ENCODE results near the gene LMOD1. TPM values are rescaled to one million over a fixed set of nuclear protein-coding genes. Genes with fewer than 3 reads are reported as not detected.

LMOD1 gene
- total RNA-seq, 1 donor from 2014 or later = not detected

GRCh38 chr1:201894343-201895119, 51.8 kb downstream of the LMOD1 start:
- intact Hi-C loops (cut with micrococcal nuclease) = no loop called here

DNA sequence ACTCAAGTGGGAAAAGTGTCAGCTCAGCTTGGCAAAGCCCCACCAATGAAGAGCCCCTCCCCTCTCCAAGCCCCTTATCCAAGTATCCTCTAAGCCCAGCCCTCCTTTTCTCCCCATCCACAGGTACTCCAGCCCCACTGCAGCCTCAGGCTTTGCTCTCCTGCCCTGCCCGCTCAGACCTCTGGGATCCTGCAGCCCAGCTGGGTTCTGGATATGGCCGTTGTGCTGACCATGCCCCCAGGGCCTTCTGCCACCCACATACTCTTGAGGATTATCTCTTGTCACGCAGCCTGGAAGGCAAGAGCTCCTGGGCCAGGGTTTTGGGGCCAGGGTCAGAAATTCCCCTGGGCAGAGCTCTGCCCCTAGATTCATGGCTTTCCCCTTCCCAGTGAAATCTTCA, 52.9 kb downstream of the LMOD1 start:
- intact Hi-C loops (cut with micrococcal nuclease) = no loop called here

- intact Hi-C loops (cut with micrococcal nuclease) = no loop called here
Observed at GRCh38 chr1:201892211-201892610, 54.1 kb downstream of the LMOD1 start.

GRCh38 chr1:201891451-201892045, 54.8 kb downstream of the LMOD1 start:
- intact Hi-C loops (cut with micrococcal nuclease) = no loop called here

GRCh38 chr1:201890806-201891450, 55.4 kb downstream of the LMOD1 start:
- intact Hi-C loops (cut with micrococcal nuclease) = no loop called here

GRCh38 chr1:201890223-201890622, 56.1 kb downstream of the LMOD1 start:
- intact Hi-C loops (cut with micrococcal nuclease) = no loop called here

DNA sequence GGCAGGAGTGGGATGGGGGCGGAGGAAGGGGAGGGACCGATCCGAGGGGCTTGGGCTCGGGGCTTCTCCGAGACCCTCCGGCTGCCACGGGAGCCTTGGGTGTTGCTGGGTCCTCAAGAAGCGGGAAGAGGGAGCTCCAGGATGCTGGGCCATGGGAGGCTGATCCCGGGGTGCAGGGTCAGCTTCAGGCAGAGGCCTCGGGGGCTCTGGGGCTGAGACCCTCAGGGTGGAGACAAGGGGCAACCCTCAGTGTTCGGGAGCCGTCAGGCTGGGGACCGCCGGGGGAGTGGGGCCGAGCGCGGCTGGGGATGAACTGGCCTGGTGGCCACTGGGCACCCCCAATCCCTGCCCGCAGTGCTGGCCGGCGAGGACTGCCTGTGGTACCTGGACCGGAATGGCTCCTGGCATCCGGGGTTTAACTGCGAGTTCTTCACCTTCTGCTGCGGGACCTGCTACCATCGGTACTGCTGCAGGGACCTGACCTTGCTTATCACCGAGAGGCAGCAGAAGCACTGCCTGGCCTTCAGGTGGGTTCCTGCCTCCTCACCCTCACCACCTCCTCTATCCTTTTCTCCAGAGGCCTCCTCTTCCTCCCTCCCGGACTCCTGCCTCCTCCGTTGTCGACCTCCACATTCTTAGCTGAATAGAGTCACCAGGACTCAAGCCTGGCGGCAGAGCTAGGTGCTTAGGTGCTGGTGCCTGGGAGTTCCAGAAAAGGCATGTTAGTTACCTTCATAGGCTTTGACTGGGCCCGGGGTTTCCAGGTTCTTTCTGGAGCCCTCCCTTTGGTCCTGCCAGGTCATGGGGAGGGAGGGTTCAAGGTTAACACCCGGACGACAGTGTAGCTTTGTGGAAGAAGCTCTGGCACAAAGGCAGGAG, 57.0 kb downstream of the LMOD1 start:
- intact Hi-C loops (cut with micrococcal nuclease) = no loop called here

GRCh38 chr1:201888282-201889089, 57.9 kb downstream of the LMOD1 start, which contains the start of gene SHISA4:
Gene SHISA4, plus strand, starts transcription at chr1:201888898. Its CDS starts 97 bp downstream, at chr1:201888995.
- intact Hi-C loops (cut with micrococcal nuclease) = no loop called here

GRCh38 chr1:201887116-201887866, 59.1 kb downstream of the LMOD1 start:
- intact Hi-C loops (cut with micrococcal nuclease) = no loop called here

DNA sequence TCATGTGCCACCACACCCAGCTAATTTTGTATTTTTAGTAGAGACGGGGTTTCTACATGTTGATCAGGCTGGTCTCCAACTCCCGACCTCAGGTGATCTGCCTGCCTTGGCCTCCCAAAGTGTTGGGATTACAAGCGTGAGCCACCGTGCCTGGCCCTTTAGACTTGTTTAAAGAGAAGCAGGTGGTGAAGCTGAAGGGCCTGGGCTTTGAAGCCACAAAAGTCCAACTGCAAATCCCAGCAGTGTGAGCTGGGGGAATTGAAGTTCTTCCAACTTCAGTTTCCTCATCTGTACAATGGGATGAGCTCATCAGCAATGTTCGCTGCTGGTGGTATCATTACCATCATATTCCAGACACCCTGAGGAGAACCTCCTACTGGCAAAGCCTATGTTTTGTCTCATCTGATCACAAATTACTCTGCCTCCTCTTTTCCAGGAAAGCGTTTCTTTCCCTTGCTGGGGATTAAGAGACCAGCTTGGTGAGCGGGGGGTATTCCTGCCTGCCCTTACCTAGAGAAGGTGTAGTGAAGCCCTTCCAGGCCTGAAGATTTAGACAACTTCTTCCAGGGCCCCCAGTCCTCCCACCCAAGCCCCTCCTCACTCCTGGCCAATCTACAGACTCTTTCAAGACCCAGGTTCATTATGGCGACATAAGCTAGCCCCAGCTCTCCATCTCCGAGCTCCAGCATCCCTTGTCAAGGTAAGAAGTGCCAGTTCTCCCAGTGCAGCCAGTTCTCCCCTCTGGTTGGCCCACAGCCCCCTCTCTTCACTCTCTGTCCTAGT, 60.1 kb downstream of the LMOD1 start:
- intact Hi-C loops (cut with micrococcal nuclease) = no loop called here

- intact Hi-C loops (cut with micrococcal nuclease) = no loop called here
Observed at GRCh38 chr1:201885531-201886075, 60.7 kb downstream of the LMOD1 start.

- intact Hi-C loops (cut with micrococcal nuclease) = no loop called here
Observed at GRCh38 chr1:201884425-201884824, 61.9 kb downstream of the LMOD1 start.

- intact Hi-C loops (cut with micrococcal nuclease) = no loop called here
Observed at GRCh38 chr1:201883786-201884185, 62.6 kb downstream of the LMOD1 start.

GRCh38 chr1:201883266-201883665, 63.1 kb downstream of the LMOD1 start:
- intact Hi-C loops (cut with micrococcal nuclease) = no loop called here

DNA sequence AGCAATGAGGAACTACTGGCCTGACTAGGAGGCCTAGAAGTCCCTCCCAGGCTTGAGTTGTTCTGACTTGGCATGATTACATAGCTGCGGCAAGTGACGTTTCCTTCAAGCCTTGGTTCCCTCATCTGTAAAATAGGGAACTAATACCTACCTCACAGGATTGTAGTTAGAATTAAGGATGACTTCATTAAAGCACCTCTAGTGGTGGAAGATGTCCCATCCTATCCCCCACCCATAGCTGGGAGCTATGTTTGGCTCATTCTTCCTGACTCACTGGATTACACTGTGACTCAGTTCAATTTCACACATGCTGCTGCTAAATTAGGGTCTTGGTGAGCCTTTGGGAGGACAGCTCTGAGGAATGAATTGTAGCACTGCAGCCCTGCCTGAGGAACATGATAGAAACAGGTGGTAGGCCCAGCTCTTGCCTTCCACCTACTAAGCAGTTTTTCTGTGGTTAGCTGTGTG, 63.6 kb downstream of the LMOD1 start:
- intact Hi-C loops (cut with micrococcal nuclease) = no loop called here

DNA sequence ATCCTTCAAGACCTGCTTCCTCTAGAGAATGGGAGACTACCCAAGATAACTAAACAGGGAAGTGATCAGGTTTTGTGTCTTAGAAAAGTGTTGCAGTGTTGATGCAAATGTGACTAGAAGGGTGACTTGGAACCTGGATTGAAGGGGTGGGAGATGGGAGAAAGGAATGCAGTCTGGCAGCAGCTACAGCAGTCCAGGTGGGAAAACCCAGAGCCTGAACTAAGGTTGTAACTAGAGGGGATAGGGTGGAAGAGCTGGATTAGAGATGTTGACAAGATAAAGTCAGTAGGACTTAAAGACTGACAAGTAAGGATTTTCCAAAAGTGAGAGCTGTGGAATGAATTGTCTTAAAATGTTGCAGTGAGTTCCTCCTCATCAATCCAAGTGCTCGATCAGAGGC, 64.7 kb downstream of the LMOD1 start:
- intact Hi-C loops (cut with micrococcal nuclease) = no loop called here

DNA sequence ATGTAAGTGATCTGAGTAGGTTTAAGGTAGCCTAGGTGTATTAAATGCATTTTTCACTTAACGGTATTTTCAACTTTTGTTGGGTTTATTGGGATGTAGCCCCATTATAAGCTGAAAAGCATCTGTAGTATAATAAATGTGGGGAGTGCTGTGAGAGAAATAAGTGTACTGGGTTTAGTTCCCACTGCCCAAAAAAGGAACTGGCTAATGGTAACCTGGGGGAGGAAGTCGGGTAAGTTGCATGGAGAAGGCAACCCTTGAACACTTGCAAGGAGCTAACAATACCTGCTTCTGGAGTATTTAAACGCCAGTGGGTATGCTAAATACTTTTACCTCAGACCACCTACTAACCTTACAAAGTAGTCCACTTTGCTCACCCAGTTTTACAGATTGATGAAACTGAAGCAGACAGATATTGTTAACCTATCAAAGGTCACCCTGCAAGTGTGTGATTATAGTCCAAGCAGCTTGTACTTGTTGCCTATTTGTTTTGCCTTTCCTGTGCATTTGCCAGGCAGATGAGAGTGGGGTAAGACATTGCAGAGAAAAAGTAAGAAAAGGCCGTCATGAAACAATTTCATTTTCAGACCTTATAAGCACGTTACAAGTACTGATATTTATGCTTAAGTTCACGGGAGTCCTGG, 65.3 kb downstream of the LMOD1 start:
- intact Hi-C loops (cut with micrococcal nuclease) = no loop called here

GRCh38 chr1:201877877-201878401, 68.4 kb downstream of the LMOD1 start:
- intact Hi-C loops (cut with micrococcal nuclease) = loop anchor here (1.0 to 5.0 kb wide), 2 partner anchors 51 to 94 kb away; partner anchors contain the start of gene IPO9
